Measurements from ENCODE around the gene POLR2A. TPM values are rescaled to one million over a fixed set of nuclear protein-coding genes. Genes with fewer than 3 reads are reported as not detected.
A peak's percentile ranks its signal among the peaks of the same experiment; 100 is the strongest.

POLR2A gene
- total RNA-seq, 2 experiments from 2014 or later, result 219 to 223 TPM

DNA sequence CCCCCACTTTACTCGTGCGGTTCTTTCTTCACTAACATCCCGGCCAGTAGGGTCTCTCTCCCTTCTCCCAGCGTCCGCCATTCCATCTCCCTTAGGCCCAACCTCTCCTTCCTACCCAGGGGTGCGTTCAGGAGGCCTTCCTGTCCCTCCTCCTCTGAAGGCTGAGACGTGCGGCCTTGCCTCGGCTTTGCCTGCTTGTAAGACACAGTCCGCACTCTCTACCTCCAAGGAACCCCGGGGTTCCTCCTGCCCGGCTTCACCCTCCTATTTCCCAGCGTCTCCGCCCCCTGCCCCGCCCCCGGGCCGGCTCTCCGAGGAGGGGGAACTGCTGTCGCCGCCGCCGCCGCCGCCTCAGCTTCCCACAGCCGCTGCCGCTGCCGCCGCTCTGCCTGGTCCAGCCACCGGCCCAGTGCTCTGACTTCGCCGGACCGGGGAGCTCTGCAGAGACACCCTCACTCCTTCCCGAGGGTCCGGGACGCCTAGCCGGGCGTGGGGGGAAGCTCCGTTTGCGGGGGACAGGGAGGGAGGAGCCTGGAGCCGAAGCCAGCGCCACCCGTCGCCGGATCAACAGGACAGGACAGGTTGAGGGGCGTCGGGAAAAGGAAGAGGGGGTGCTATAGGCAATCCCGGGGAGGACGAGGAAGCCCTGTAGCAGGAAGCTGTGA lies 46.1 kb upstream of the POLR2A start:
- ChIA-PET CTCF (interaction anchor here (0.7 to 4.4 kb wide), 6 partner anchors 17 to 123 kb away, joined by 3 to 68 read pairs (median 26); partner anchors contain the start of genes PLSCR3, SLC35G6, TMEM95 and ZBTB4), POLR2A (interaction anchor here (0.5 to 8.8 kb wide), 6 partner anchors 16 to 249 kb away, joined by 3 to 83 read pairs (median 29); partner anchors contain the start of genes POLR2A, SLC35G6, TP53 and ZBTB4)
- intact Hi-C loops (cut with micrococcal nuclease), result loop anchor here (5.0 kb wide), 3 partner anchors 44 to 124 kb away; partner anchors contain the start of genes KCTD11, POLR2A, SENP3 and SLC35G6
- Mint-ChIP-seq H3K4me3 (peak overlapping the region; percentile 94), H3K4me1 (ENCODE audit: low read depth) (peaks cover 31% of the 10 kb centered on the region), H3K9me3 (no peaks in the 10 kb centered on the region), H3K27me3 (peaks cover 35% of the 10 kb centered on the region), H3K27ac (peak overlapping the region; percentile 7), H3K36me3 (ENCODE audit: low read depth) (peaks cover 21% of the 10 kb centered on the region)
- ATAC-seq (no peak), DNase-seq (peak; percentile 72)
- no peak for TF ChIP-seq CTCF (IDR thresholded peaks at IDR 0.05)

DNA sequence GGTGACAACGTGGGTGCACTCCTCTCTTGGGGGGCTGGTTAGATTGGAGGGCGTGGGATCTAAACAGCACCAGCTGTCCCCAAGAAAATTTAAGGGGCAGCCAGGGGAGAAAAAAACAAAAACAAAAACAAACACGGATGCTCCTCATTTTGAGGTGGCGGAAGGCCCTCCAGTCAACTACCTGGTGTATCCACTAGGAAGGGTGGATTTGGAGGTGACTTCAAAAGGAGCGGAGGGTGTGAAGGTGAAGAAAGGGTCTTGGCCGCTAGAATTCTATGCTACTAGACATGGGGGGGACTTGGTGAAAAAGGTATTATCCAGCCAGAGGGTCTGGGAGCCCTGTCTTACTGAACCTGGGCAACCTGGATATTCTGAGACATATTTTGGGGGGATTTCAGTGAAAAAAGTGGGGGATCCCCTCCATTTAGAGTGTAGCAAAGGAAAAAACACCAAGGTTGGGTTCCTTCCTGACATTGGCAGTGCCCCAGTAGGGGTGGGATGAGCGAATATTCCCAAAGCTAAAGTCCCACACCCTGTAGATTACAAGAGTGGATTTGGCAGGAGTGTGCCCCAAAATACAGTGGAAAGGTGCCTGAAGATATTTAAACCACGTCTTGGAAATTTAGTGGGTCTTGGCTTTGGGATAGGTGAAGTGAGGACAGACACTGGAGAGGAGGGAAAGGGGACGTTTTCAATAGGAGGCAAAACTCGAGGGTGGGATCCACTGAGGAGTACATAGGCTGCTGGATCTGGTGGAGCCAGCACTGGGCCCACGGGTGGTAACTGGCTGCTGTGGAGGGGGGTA lies 45.3 kb upstream of the POLR2A start:
- ChIA-PET CTCF (interaction anchor here (0.7 to 4.4 kb wide), 5 partner anchors 16 to 122 kb away, joined by 3 to 68 read pairs (median 48); partner anchors contain the start of genes PLSCR3, SLC35G6, TMEM95 and ZBTB4), POLR2A (interaction anchor here (0.5 to 8.8 kb wide), 7 partner anchors 12 to 249 kb away, joined by 3 to 83 read pairs (median 20); partner anchors contain the start of genes POLR2A, SLC35G6, TP53 and ZBTB4)
- peaks cover 39% of the 10 kb centered on the region for H3K27me3 Mint-ChIP-seq
- no peak for ATAC-seq
- peaks cover 21% of the 10 kb centered on the region for H3K36me3 Mint-ChIP-seq (ENCODE audit: low read depth)
- peaks cover 31% of the 10 kb centered on the region for H3K4me1 Mint-ChIP-seq (ENCODE audit: low read depth)
- no peak for DNase-seq
- H3K4me3 Mint-ChIP-seq, result peak overlapping the region; percentile 94
- H3K27ac Mint-ChIP-seq, result peak overlapping the region; percentile 20
- no peak for TF ChIP-seq CTCF (IDR thresholded peaks at IDR 0.05)
- H3K9me3 Mint-ChIP-seq, result no peaks in the 10 kb centered on the region
- intact Hi-C loops (cut with micrococcal nuclease), result loop anchor here (5.0 kb wide), 3 partner anchors 43 to 123 kb away; partner anchors contain the start of genes KCTD11, POLR2A, SENP3 and SLC35G6

GRCh38 chr17:7439462-7440112 lies 44.6 kb upstream of the POLR2A start, which contains the start of gene FGF11:
TSS of gene FGF11 (plus strand) at chr17:7439512. CDS start at chr17:7439621, 109 bp downstream.
- ATAC-seq, result no peak
- intact Hi-C loops (cut with micrococcal nuclease), result loop anchor here (5.0 kb wide), 3 partner anchors 43 to 123 kb away; partner anchors contain the start of genes KCTD11, POLR2A, SENP3 and SLC35G6
- no peak for TF ChIP-seq CTCF (IDR thresholded peaks at IDR 0.05)
- DNase-seq, result peak; percentile 15
- POLR2A ChIA-PET, result interaction anchor here (1.2 to 8.8 kb wide), 5 partner anchors 13 to 248 kb away, joined by 3 to 83 read pairs (median 20); partner anchors contain the start of genes POLR2A and TP53
- peaks cover 21% of the 10 kb centered on the region for H3K36me3 Mint-ChIP-seq (ENCODE audit: low read depth)
- CTCF ChIA-PET, result interaction anchor here (0.7 to 2.0 kb wide), 5 partner anchors 15 to 83 kb away, joined by 3 to 12 read pairs (median 4); no protein-coding TSS in a partner anchor
- peak within 1 kb of the TSS; percentile 94 for H3K4me3 Mint-ChIP-seq
- peaks cover 31% of the 10 kb centered on the region for H3K4me1 Mint-ChIP-seq (ENCODE audit: low read depth)
- peak within 1 kb of the TSS; percentile 70 for H3K27ac Mint-ChIP-seq
- H3K9me3 Mint-ChIP-seq, result no peaks in the 10 kb centered on the region
- peaks cover 45% of the 10 kb centered on the region for H3K27me3 Mint-ChIP-seq

GRCh38 chr17:7440113-7440833 lies 43.9 kb upstream of the POLR2A start:
- H3K4me3 Mint-ChIP-seq, result peak overlapping the region; percentile 94
- DNase-seq (peak; percentile 78), ATAC-seq (no peak)
- no peak for TF ChIP-seq CTCF (IDR thresholded peaks at IDR 0.05)
- ChIA-PET POLR2A (interaction anchor here (0.6 to 8.8 kb wide), 7 partner anchors 13 to 247 kb away, joined by 3 to 83 read pairs (median 5); partner anchors contain the start of genes POLR2A and TP53), CTCF (interaction anchor here (0.7 to 2.0 kb wide), 8 partner anchors 13 to 116 kb away, joined by 3 to 12 read pairs (median 4); no protein-coding TSS in a partner anchor)
- H3K27me3 Mint-ChIP-seq, result peaks cover 49% of the 10 kb centered on the region
- peak overlapping the region; percentile 70 for H3K27ac Mint-ChIP-seq
- H3K9me3 Mint-ChIP-seq, result no peaks in the 10 kb centered on the region
- H3K4me1 Mint-ChIP-seq (ENCODE audit: low read depth), result peaks cover 31% of the 10 kb centered on the region
- peaks cover 21% of the 10 kb centered on the region for H3K36me3 Mint-ChIP-seq (ENCODE audit: low read depth)
- intact Hi-C loops (cut with micrococcal nuclease), result no loop called here
